HepG2 (cell line): ENCODE results near the gene PSD4. TPM values are rescaled to one million over a fixed set of nuclear protein-coding genes. Genes with fewer than 3 reads are reported as not detected.
A peak's percentile ranks its signal among the peaks of the same experiment; 100 is the strongest.

ENCODE experiments used
- DNMT3B ChIP-seq: conservative IDR thresholded peaks from 2 replicates; pipeline ENCODE4 v1.6.1; 2016; ENCODE audit warnings: missing biosample characterization, control low read depth
- EP300 ChIP-seq, 3 experiments: sonication (generic) in 1 of 3; formaldehyde crosslinking in 1 of 3; IDR thresholded peaks; 2 replicates each; pipeline versions ENCODE4 v1.5.1 to v1.6.1; 2011 to 2020; ENCODE audit warnings: low read depth in 2 of 3, low read length in 2 of 3, borderline replicate concordance in 1 of 3, improper control_type of control experiment in 1 of 3, mild to moderate bottlenecking in 1 of 3, missing genetic modification reagents in 1 of 3, moderate library complexity in 1 of 3
- ETV6 ChIP-seq: sonication (generic); formaldehyde crosslinking; conservative IDR thresholded peaks from 2 replicates; pipeline ENCODE4 v1.4.0; 2020; ENCODE audit warnings: missing genetic modification reagents
- FLYWCH1 ChIP-seq: sonication (generic); formaldehyde crosslinking; IDR thresholded peaks from 2 replicates; pipeline ENCODE4 v1.8.1; 2023; ENCODE audit warnings: mild to moderate bottlenecking, missing genetic modification reagents
- GFI1 ChIP-seq: sonication (generic); formaldehyde crosslinking; IDR thresholded peaks from 2 replicates; pipeline ENCODE4 v1.5.0; 2020; ENCODE audit warnings: missing genetic modification reagents, mild to moderate bottlenecking, borderline replicate concordance
- HES4 ChIP-seq: sonication (generic); formaldehyde crosslinking; IDR thresholded peaks from 2 replicates; pipeline ENCODE4 v1.9.0; 2021; ENCODE audit warnings: mild to moderate bottlenecking, missing genetic modification reagents, borderline replicate concordance
- KAT2B ChIP-seq: fragments of 150-350 bp; IDR thresholded peaks from 2 replicates; pipeline ENCODE4 v1.6.1; 2014; ENCODE audit warnings: low read depth, low read length, borderline replicate concordance
- MBNL3 ChIP-seq: fragments of 250-450 bp; sonication (Bioruptor Pico); conservative IDR thresholded peaks from 2 replicates; pipeline ENCODE4 v1.8.0; 2022; ENCODE audit warnings: mild to moderate bottlenecking, inconsistent platforms
- NCOA2 ChIP-seq: sonication (generic); formaldehyde crosslinking; IDR thresholded peaks from 2 replicates; pipeline ENCODE4 v1.8.0; 2022; ENCODE audit warnings: inconsistent platforms
- NFYB ChIP-seq: sonication (generic); formaldehyde crosslinking; IDR thresholded peaks from 2 replicates; pipeline ENCODE4 v1.4.0; 2020; ENCODE audit warnings: missing genetic modification reagents
- NFYC ChIP-seq: IDR thresholded peaks from 2 replicates; pipeline ENCODE4 v1.6.1; 2016; ENCODE audit warnings: missing genetic modification reagents, missing compliant biosample characterization
- POGK ChIP-seq: sonication (generic); formaldehyde crosslinking; conservative IDR thresholded peaks from 2 replicates; pipeline ENCODE4 v1.8.0; 2022; ENCODE audit warnings: mild to moderate bottlenecking, moderate library complexity, missing genetic modification reagents
- POLR2A ChIP-seq, 2 experiments: IDR thresholded peaks; 2 replicates each; pipeline ENCODE4 v1.6.1; 2011; ENCODE audit warnings: low read depth in 2 of 2, low read length in 2 of 2, mild to moderate bottlenecking in 1 of 2, moderate library complexity in 1 of 2; ENCODE audit not compliant: insufficient read depth in 1 of 2
- RARA ChIP-seq: IDR thresholded peaks from 2 replicates; pipeline ENCODE4 v1.6.1; 2016; ENCODE audit warnings: missing genetic modification reagents, missing compliant biosample characterization
- RBAK ChIP-seq: sonication (generic); formaldehyde crosslinking; IDR thresholded peaks from 2 replicates; pipeline ENCODE4 v1.5.1; 2020; ENCODE audit warnings: mild to moderate bottlenecking, missing genetic modification reagents
- SRSF9 ChIP-seq: fragments of 200-400 bp; formaldehyde crosslinking; IDR thresholded peaks from 2 replicates; pipeline ENCODE4 v1.6.1; 2018; ENCODE audit warnings: borderline replicate concordance, mild to moderate bottlenecking, low read depth, low read length; ENCODE audit not compliant: insufficient read depth, poor library complexity, severe bottlenecking
- SRY ChIP-seq: sonication (generic); formaldehyde crosslinking; IDR thresholded peaks from 2 replicates; pipeline ENCODE4 v1.8.0; 2022; ENCODE audit warnings: mild to moderate bottlenecking, missing genetic modification reagents
- TEAD2 ChIP-seq: sonication (generic); formaldehyde crosslinking; IDR thresholded peaks from 2 replicates; pipeline ENCODE4 v1.9.0; 2021; ENCODE audit warnings: missing genetic modification reagents
- TFE3 ChIP-seq: IDR thresholded peaks from 2 replicates; pipeline ENCODE4 v1.6.1; 2016
- U2AF2 ChIP-seq: fragments of 200-400 bp; formaldehyde crosslinking; IDR thresholded peaks from 2 replicates; pipeline ENCODE4 v1.6.1; 2017; ENCODE audit warnings: low read depth, mild to moderate bottlenecking, low read length
- YEATS2 ChIP-seq: sonication (generic); formaldehyde crosslinking; IDR thresholded peaks from 2 replicates; pipeline ENCODE4 v1.4.0; 2020; ENCODE audit warnings: missing genetic modification reagents, borderline replicate concordance
- ZMYM2 ChIP-seq: sonication (generic); formaldehyde crosslinking; IDR thresholded peaks from 2 replicates; pipeline ENCODE4 v1.8.0; 2022; ENCODE audit warnings: mild to moderate bottlenecking, missing genetic modification reagents
- ZNF296 ChIP-seq: sonication (generic); formaldehyde crosslinking; conservative IDR thresholded peaks from 2 replicates; pipeline ENCODE4 v1.5.0; 2020; ENCODE audit warnings: mild to moderate bottlenecking, missing genetic modification reagents
- ZNF30 ChIP-seq: sonication (generic); formaldehyde crosslinking; IDR thresholded peaks from 2 replicates; pipeline ENCODE4 v1.5.0; 2020; ENCODE audit warnings: mild to moderate bottlenecking, missing genetic modification reagents
- ZNF615 ChIP-seq: sonication (generic); formaldehyde crosslinking; IDR thresholded peaks from 2 replicates; pipeline ENCODE4 v1.5.0; 2020; ENCODE audit warnings: mild to moderate bottlenecking, missing genetic modification reagents, borderline replicate concordance
- ZNF747 ChIP-seq: sonication (generic); formaldehyde crosslinking; IDR thresholded peaks from 2 replicates; pipeline ENCODE4 v1.8.1; 2023; ENCODE audit warnings: missing genetic modification reagents, mild to moderate bottlenecking, borderline replicate concordance
- ZNF775 ChIP-seq: sonication (generic); formaldehyde crosslinking; IDR thresholded peaks from 2 replicates; pipeline ENCODE4 v1.4.0; 2020; ENCODE audit warnings: missing genetic modification reagents, mild to moderate bottlenecking, moderate library complexity, borderline replicate concordance
- polyA plus RNA-seq, 8 experiments: library from polyadenylated mRNA; depleted of rRNA in 3 of 8; stranded (reverse) in 7 of 8; unstranded in 1 of 8; fragments of >200 nt; fragmentation: Illumina TruSeq in 4 of 8; extraction: Trizol in 4 of 8; gene quantifications; 2 replicates each; pipeline versions ENCODE4 v1.2.1 to v1.2.3, GENCODE V29; 2011 to 2016; ENCODE audit warnings: low read depth in 4 of 8, missing spikeins in 1 of 8, mixed read lengths in 1 of 8; ENCODE audit not compliant: insufficient read depth in 1 of 8
- total RNA-seq, 5 experiments: library from RNA; depleted of rRNA; stranded (reverse); fragments of >200 nt; fragmentation: Illumina TruSeq; extraction: Trizol; gene quantifications; 2 replicates each; pipeline ENCODE4 v1.2.3, GENCODE V29; 2016; ENCODE audit warnings: low read depth in 1 of 5
- TF ChIP-seq, protein P1 (sequence below): sonication (generic); formaldehyde crosslinking; IDR thresholded peaks from 2 replicates; pipeline ENCODE4 v1.4.0; 2020; ENCODE audit warnings: mild to moderate bottlenecking, missing genetic modification reagents

PSD4 gene
- total and polyA plus RNA-seq, 2 of the 13 experiments (the other 11 are each of a cell fraction or from before 2014, with no cell fraction given) = 5.8 to 9.4 TPM

GRCh38 chr2:113156278-113157117 lies 17.3 kb upstream of the PSD4 start (continued):
- TF ChIP-seq ZNF615 (no peak), MBNL3 (no peak), POGK (CRISPR knock-in tag) (no peak), U2AF2 (no peak), ETV6 (CRISPR knock-in tag) (no peak), SRSF9 (no peak), YEATS2 (CRISPR knock-in tag) (peak; percentile 53; the same call in 1 of the 2 replicates), KAT2B (peak; percentile 77), TFE3 (CRISPR knock-in tag) (0 out of 2 replicates have a peak, but pooled peaks have one; percentile 18), ZNF30 (CRISPR knock-in tag) (no peak), SRY (CRISPR knock-in tag) (no peak; the same call in 1 of the 2 replicates), RARA (peak; percentile 75), DNMT3B (CRISPR knock-in tag) (0 out of 2 replicates have a peak, but pooled peaks have one; percentile 41), FLYWCH1 (CRISPR knock-in tag) (no peak), NFYB (peak; percentile 83), ZNF747 (CRISPR knock-in tag) (peak; percentile 20; the same call in 1 of the 2 replicates), EP300 (IDR thresholded peaks at IDR 0.05; ENCODE audit: low read depth in 2 of 2, low read length in 2 of 2) (peak in 1 of 2 experiments; percentile 72; a peak in 2 of 4 replicates), EP300 (CRISPR knock-in tag; IDR thresholded peaks at IDR 0.05; ENCODE audit: borderline replicate concordance) (no peak), ZNF296 (CRISPR knock-in tag) (no peak), NCOA2 (peak; percentile 57; the same call in 1 of the 2 replicates), ZMYM2 (CRISPR knock-in tag) (no peak), POLR2A (IDR thresholded peaks at IDR 0.05; ENCODE audit: insufficient read depth in 1 of 2, low read depth in 2 of 2, low read length in 2 of 2) (peak in 1 of 2 experiments; percentile 53; a peak in 2 of 4 replicates), NFYC (peak; percentile 88), HES4 (CRISPR knock-in tag) (no peak), ZNF775 (CRISPR knock-in tag) (0 out of 2 replicates have a peak, but pooled peaks have one; percentile 61), TEAD2 (CRISPR knock-in tag) (no peak), RBAK (no peak), GFI1 (CRISPR knock-in tag) (peak; percentile 100)
- TF ChIP-seq, protein P1, sequence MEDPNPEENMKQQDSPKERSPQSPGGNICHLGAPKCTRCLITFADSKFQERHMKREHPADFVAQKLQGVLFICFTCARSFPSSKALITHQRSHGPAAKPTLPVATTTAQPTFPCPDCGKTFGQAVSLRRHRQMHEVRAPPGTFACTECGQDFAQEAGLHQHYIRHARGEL (CRISPR knock-in tag) = no peak
